Neutrophil (primary cell): ENCODE results near the gene OR10R2.
A peak's percentile ranks its signal among the peaks of the same experiment; 100 is the strongest.

Experiments used
- H3K27ac ChIP-seq: fragments of 200-600 bp; sonication (generic); 2 replicates; pipeline ENCODE4 v1.5.1; 2016; ENCODE audit warnings: mild to moderate bottlenecking, moderate library complexity
- H3K27me3 ChIP-seq: fragments of 200-600 bp; sonication (generic); 2 replicates; pipeline ENCODE4 v1.6.0; 2016; ENCODE audit warnings: mild to moderate bottlenecking
- H3K36me3 ChIP-seq: fragments of 200-600 bp; sonication (generic); 2 replicates; pipeline ENCODE4 v1.5.1; 2017
- H3K4me1 ChIP-seq, 2 experiments: fragments of 200-600 bp in 1 of 2; sonication (generic) in 1 of 2; 1 replicate in 1 of 2; 2 replicates in 1 of 2; pipeline versions ENCODE4 v1.5.1 to v1.6.1; 2013 to 2016; ENCODE audit warnings: low read depth in 1 of 2, low read length in 1 of 2, mild to moderate bottlenecking in 1 of 2, moderate library complexity in 1 of 2; ENCODE audit not compliant: control insufficient read depth in 1 of 2, insufficient read depth in 1 of 2
- H3K4me3 ChIP-seq, 2 experiments: fragments of 200-600 bp in 1 of 2; sonication (generic) in 1 of 2; 1 replicate in 1 of 2; 2 replicates in 1 of 2; pipeline ENCODE4 v1.5.1; 2013 to 2016; ENCODE audit warnings: low read depth in 1 of 2, low read length in 1 of 2, mild to moderate bottlenecking in 1 of 2, moderate library complexity in 1 of 2
- H3K9me3 ChIP-seq: fragments of 200-600 bp; sonication (generic); 2 replicates; pipeline ENCODE4 v1.5.1; 2016
- CTCF ChIP-seq: fragments of 200-600 bp; sonication (generic); IDR thresholded peaks from 2 replicates; pipeline ENCODE4 v1.5.1; 2016; ENCODE audit warnings: antibody characterized with exemption

OR10R2 gene

GRCh38 chr1:158493054-158493453, 21.0 kb downstream of the OR10R2 start:
- no peak overlapping the region for H3K4me3 ChIP-seq
- H3K27me3 ChIP-seq, result peaks cover 7% of the 10 kb centered on the region
- H3K27ac ChIP-seq, result no peak overlapping the region
- H3K9me3 ChIP-seq, result no peaks in the 10 kb centered on the region
- H3K4me1 ChIP-seq, result no peaks in the 10 kb centered on the region
- H3K36me3 ChIP-seq, result no peaks in the 10 kb centered on the region
- TF ChIP-seq CTCF, result no peak

- Histone ChIP-seq H3K36me3 (no peaks in the 10 kb centered on the region), H3K4me3 (no peak overlapping the region), H3K27me3 (peaks cover 20% of the 10 kb centered on the region), H3K4me1 (no peaks in the 10 kb centered on the region), H3K9me3 (no peaks in the 10 kb centered on the region), H3K27ac (no peak overlapping the region)
- no peak for TF ChIP-seq CTCF
These were observed 22.8 kb downstream of the OR10R2 start for GRCh38 chr1:158494796-158495195.

- Histone ChIP-seq H3K36me3 (no peaks in the 10 kb centered on the region), H3K4me1 (no peaks in the 10 kb centered on the region), H3K27me3 (peaks cover 20% of the 10 kb centered on the region), H3K4me3 (no peak overlapping the region), H3K9me3 (no peaks in the 10 kb centered on the region), H3K27ac (no peak overlapping the region)
- TF ChIP-seq CTCF, result no peak
These were observed 24.4 kb downstream of the OR10R2 start for GRCh38 chr1:158496374-158496773.

GRCh38 chr1:158506369-158506987, 34.5 kb downstream of the OR10R2 start:
- Histone ChIP-seq H3K27ac (no peak overlapping the region), H3K27me3 (peaks cover 2% of the 10 kb centered on the region), H3K4me3 (no peak overlapping the region), H3K9me3 (no peaks in the 10 kb centered on the region), H3K4me1 (no peaks in the 10 kb centered on the region), H3K36me3 (no peaks in the 10 kb centered on the region)
- TF ChIP-seq CTCF, result peak; percentile 21

GRCh38 chr1:158507511-158507910, 35.5 kb downstream of the OR10R2 start:
- H3K27ac ChIP-seq, result no peak overlapping the region
- H3K27me3 ChIP-seq, result peaks cover 2% of the 10 kb centered on the region
- H3K4me1 ChIP-seq, result no peaks in the 10 kb centered on the region
- no peaks in the 10 kb centered on the region for H3K9me3 ChIP-seq
- no peak overlapping the region for H3K4me3 ChIP-seq
- H3K36me3 ChIP-seq, result no peaks in the 10 kb centered on the region
- no peak for TF ChIP-seq CTCF
